H9 (cell line): ENCODE measurements around the gene HIPK2. TPM values are rescaled to one million over a fixed set of nuclear protein-coding genes. Genes with fewer than 3 reads are reported as not detected.

Experiments
- DNase-seq: peaks from one replicate; pipeline ENCODE4 v3.0.0-alpha.2; 2017
- H2AFZ ChIP-seq: one replicate; pipeline ENCODE4 v1.6.1; 2013; ENCODE audit warnings: mild to moderate bottlenecking, low read length, control low read depth, moderate library complexity
- H2AK5ac ChIP-seq: 2 replicates; pipeline ENCODE4 v1.6.1; 2013; ENCODE audit warnings: low read length, control low read depth, mixed read lengths; ENCODE audit not compliant: insufficient read length
- H2BK120ac ChIP-seq: one replicate; pipeline ENCODE4 v1.6.1; 2013; ENCODE audit warnings: low read depth, mild to moderate bottlenecking, low read length, control low read depth, inconsistent platforms; ENCODE audit not compliant: poor library complexity, severe bottlenecking
- H2BK12ac ChIP-seq: 2 replicates; pipeline ENCODE4 v1.6.1; 2013; ENCODE audit warnings: low read length, control low read depth, mixed read lengths, low read depth; ENCODE audit not compliant: insufficient read length
- H2BK15ac ChIP-seq: 2 replicates; pipeline ENCODE4 v1.6.1; 2013; ENCODE audit warnings: low read depth, low read length, control low read depth
- H2BK20ac ChIP-seq: one replicate; pipeline ENCODE4 v1.6.1; 2013; ENCODE audit warnings: low read depth, mild to moderate bottlenecking, low read length, control low read depth, inconsistent platforms; ENCODE audit not compliant: poor library complexity, severe bottlenecking
- H2BK5ac ChIP-seq: 2 replicates; pipeline ENCODE4 v1.6.1; 2013; ENCODE audit warnings: low read length, control low read depth, mixed read lengths; ENCODE audit not compliant: insufficient read length
- H3K14ac ChIP-seq: 2 replicates; pipeline ENCODE4 v1.6.1; 2013; ENCODE audit warnings: low read length, control low read depth; ENCODE audit not compliant: insufficient read depth
- H3K18ac ChIP-seq: 2 replicates; pipeline ENCODE4 v1.6.1; 2013; ENCODE audit warnings: low read depth, mild to moderate bottlenecking, mixed read lengths, low read length, control low read depth; ENCODE audit not compliant: insufficient read length
- H3K23ac ChIP-seq: 2 replicates; pipeline ENCODE4 v1.6.1; 2013; ENCODE audit warnings: low read length, control low read depth, mixed read lengths, low read depth; ENCODE audit not compliant: insufficient read length
- H3K23me2 ChIP-seq: 2 replicates; pipeline ENCODE4 v1.6.1; 2013; ENCODE audit warnings: low read depth, mild to moderate bottlenecking, mixed read lengths, low read length, control low read depth; ENCODE audit not compliant: insufficient read length, poor library complexity, severe bottlenecking
- H3K27ac ChIP-seq: 2 replicates; pipeline ENCODE4 v1.5.1; 2013; ENCODE audit warnings: low read length, control low read depth, mixed read lengths, low read depth; ENCODE audit not compliant: insufficient read length
- H3K27me3 ChIP-seq: 2 replicates; pipeline ENCODE4 v1.6.1; 2013; ENCODE audit warnings: low read length, control low read depth, inconsistent platforms; ENCODE audit not compliant: insufficient read depth
- H3K4ac ChIP-seq: 2 replicates; pipeline ENCODE4 v1.6.1; 2013; ENCODE audit warnings: low read depth, mild to moderate bottlenecking, control low read depth, inconsistent platforms, low read length, moderate library complexity
- H3K4me1 ChIP-seq: 2 replicates; pipeline ENCODE4 v1.6.1; 2013; ENCODE audit warnings: low read length, control low read depth, inconsistent platforms; ENCODE audit not compliant: insufficient read depth
- H3K4me2 ChIP-seq: 2 replicates; pipeline ENCODE4 v1.6.1; 2013; ENCODE audit warnings: low read length, control low read depth, mixed read lengths; ENCODE audit not compliant: insufficient read length, insufficient read depth
- H3K56ac ChIP-seq: 2 replicates; pipeline ENCODE4 v1.6.1; 2013; ENCODE audit warnings: low read depth, mild to moderate bottlenecking, mixed read lengths, low read length, control low read depth; ENCODE audit not compliant: insufficient read length
- H3K79me1 ChIP-seq: 2 replicates; pipeline ENCODE4 v1.6.1; 2013; ENCODE audit warnings: low read depth, mild to moderate bottlenecking, moderate library complexity, low read length, control low read depth, inconsistent platforms; ENCODE audit not compliant: insufficient read depth, poor library complexity, severe bottlenecking
- H3K79me2 ChIP-seq: 2 replicates; pipeline ENCODE4 v1.6.1; 2013; ENCODE audit warnings: low read length, control low read depth, inconsistent platforms; ENCODE audit not compliant: insufficient read depth
- H3K9ac ChIP-seq: 2 replicates; pipeline ENCODE4 v1.6.1; 2013; ENCODE audit warnings: low read length, control low read depth, mixed read lengths; ENCODE audit not compliant: insufficient read length; ENCODE audit errors: extremely low read depth
- H3K9me3 ChIP-seq: one replicate; pipeline ENCODE4 v1.6.1; 2013; ENCODE audit warnings: low read depth, low read length, inconsistent platforms; ENCODE audit not compliant: control insufficient read depth
- H3T11ph ChIP-seq: one replicate; pipeline ENCODE4 v1.6.1; 2013; ENCODE audit warnings: mild to moderate bottlenecking, low read length, control low read depth, inconsistent platforms
- H4K20me1 ChIP-seq: one replicate; pipeline ENCODE4 v1.6.1; 2013; ENCODE audit not compliant: control insufficient read depth, insufficient read length, insufficient read depth
- H4K5ac ChIP-seq: 2 replicates; pipeline ENCODE4 v1.6.1; 2013; ENCODE audit warnings: low read depth, mild to moderate bottlenecking, mixed read lengths, low read length, control low read depth; ENCODE audit not compliant: insufficient read length
- H4K8ac ChIP-seq: replicated peaks from 2 replicates; pipeline ENCODE4 v1.6.1; 2013; ENCODE audit warnings: low read length, control low read depth, mixed read lengths, low read depth; ENCODE audit not compliant: insufficient read length
- H4K91ac ChIP-seq: 2 replicates; pipeline ENCODE4 v1.6.1; 2013; ENCODE audit warnings: low read depth, mild to moderate bottlenecking, moderate library complexity, mixed read lengths, low read length, control low read depth; ENCODE audit not compliant: insufficient read length
- H3K27ac Mint-ChIP-seq, 3 experiments: 2 replicates in 2 of 3; 3 replicates in 1 of 3; pipeline ENCODE4 v1.8.0; 2020 to 2021; ENCODE audit warnings: mixed read lengths in 3 of 3, mild to moderate bottlenecking in 1 of 3, moderate library complexity in 1 of 3
- H3K27me3 Mint-ChIP-seq: 2 replicates; pipeline ENCODE4 v1.8.0; 2021; ENCODE audit warnings: low read depth, mild to moderate bottlenecking, moderate library complexity, mixed read lengths
- H3K36me3 Mint-ChIP-seq, 3 experiments: 2 replicates in 2 of 3; 3 replicates in 1 of 3; pipeline ENCODE4 v1.8.0; 2020 to 2021; ENCODE audit warnings: low read depth in 3 of 3, mixed read lengths in 3 of 3; ENCODE audit not compliant: insufficient read depth in 1 of 3
- H3K4me1 Mint-ChIP-seq, 2 experiments: 2 replicates each; pipeline ENCODE4 v1.8.0; 2020; ENCODE audit warnings: mixed read lengths in 2 of 2
- H3K4me3 Mint-ChIP-seq, 2 experiments: 2 replicates in 1 of 2; 3 replicates in 1 of 2; pipeline ENCODE4 v1.8.0; 2020 to 2021; ENCODE audit warnings: mild to moderate bottlenecking in 2 of 2, mixed read lengths in 2 of 2, moderate library complexity in 1 of 2
- H3K9me3 Mint-ChIP-seq, 2 experiments: 2 replicates in 1 of 2; 3 replicates in 1 of 2; pipeline ENCODE4 v1.8.0; 2020; ENCODE audit warnings: mild to moderate bottlenecking in 2 of 2, mixed read lengths in 2 of 2, moderate library complexity in 1 of 2
- WGBS: extraction: QIAGEN DNeasy Blood & Tissue Kit; methylation state at CpG from one replicate; pipeline ENCODE4 v1.1.7; 2013; ENCODE audit warnings: missing lambda C conversion rate, low lambda C conversion rate, mixed read lengths; ENCODE audit not compliant: insufficient read length; ENCODE audit errors: extremely low coverage; 5-methylcytosine and 5-hydroxymethylcytosine counted together
- total RNA-seq: library from RNA; stranded (reverse); gene quantifications from 2 replicates; pipeline ENCODE4 v1.2.1, GENCODE V29; 2021
- TF ChIP-seq, protein P1 (sequence below): fragments of 200-600 bp; sonication (generic); conservative IDR thresholded peaks from 3 replicates; pipeline ENCODE4 v1.8.0; 2021; ENCODE audit warnings: antibody characterized with exemption, mild to moderate bottlenecking

Gene HIPK2
- total RNA-seq, 1 experiment from 2014 or later, result 21.9 TPM

DNA sequence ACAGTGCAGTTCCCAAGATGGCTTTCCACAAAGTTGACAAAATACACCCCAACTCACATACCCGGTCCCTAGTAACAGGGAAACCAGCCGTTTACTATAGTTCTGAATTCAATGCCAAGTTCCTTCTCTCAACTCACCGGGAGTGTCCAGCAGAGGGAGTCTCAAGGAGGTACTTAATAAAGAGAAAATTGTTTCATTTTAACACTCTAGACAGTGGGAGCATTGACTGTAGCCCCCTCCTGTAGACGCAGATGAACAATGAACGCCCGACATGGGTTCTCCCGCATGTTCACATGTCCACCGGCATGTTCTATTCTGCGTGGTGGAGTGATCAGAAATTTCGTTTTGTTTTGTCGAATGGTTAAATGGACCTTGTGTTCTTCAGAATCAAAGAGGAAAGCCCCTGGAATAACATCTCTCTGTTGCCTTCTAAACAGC, 1.9 kb downstream of the HIPK2 start:
- H3K4ac ChIP-seq, result no peak overlapping the region
- H3K23me2 ChIP-seq, result peaks cover 8% of the 10 kb centered on the region
- H3K23ac ChIP-seq, result no peak overlapping the region
- no peak overlapping the region for H3K27ac ChIP-seq
- H3K27me3 ChIP-seq, result peaks cover 17% of the 10 kb centered on the region; the same call in 1 of the 2 replicates
- no peak overlapping the region for H3T11ph ChIP-seq
- Mint-ChIP-seq H3K27ac (no peak overlapping the region), H3K4me1 (peaks cover 27% of the 10 kb centered on the region in 2 experiments), H3K4me3 (peak overlapping the region; percentile 62 to 91), H3K9me3 (no peaks in the 10 kb centered on the region; a peak in 2 of 5 replicates), H3K27me3 (peaks cover 48% of the 10 kb centered on the region), H3K36me3 (no peaks in the 10 kb centered on the region; a peak in 1 of 7 replicates)
- H2BK5ac ChIP-seq, result no peak overlapping the region
- H3K9me3 ChIP-seq, result no peaks in the 10 kb centered on the region
- H2BK20ac ChIP-seq, result no peak overlapping the region
- H3K18ac ChIP-seq, result no peak overlapping the region
- H3K9ac ChIP-seq, result no peak overlapping the region
- no CpG with 5 or more reads among the region's 11 CpGs for WGBS
- H4K20me1 ChIP-seq, result no peaks in the 10 kb centered on the region
- H3K4me2 ChIP-seq, result no peak overlapping the region
- H3K79me1 ChIP-seq, result no peaks in the 10 kb centered on the region
- H2BK12ac ChIP-seq, result no peak overlapping the region
- no peak overlapping the region for H4K5ac ChIP-seq
- H4K8ac ChIP-seq, result no peak overlapping the region
- no peaks in the 10 kb centered on the region for H3K4me1 ChIP-seq
- no peak overlapping the region for H2AFZ ChIP-seq
- H3K56ac ChIP-seq, result no peak overlapping the region
- H2BK120ac ChIP-seq, result no peak overlapping the region
- TF ChIP-seq, protein P1, sequence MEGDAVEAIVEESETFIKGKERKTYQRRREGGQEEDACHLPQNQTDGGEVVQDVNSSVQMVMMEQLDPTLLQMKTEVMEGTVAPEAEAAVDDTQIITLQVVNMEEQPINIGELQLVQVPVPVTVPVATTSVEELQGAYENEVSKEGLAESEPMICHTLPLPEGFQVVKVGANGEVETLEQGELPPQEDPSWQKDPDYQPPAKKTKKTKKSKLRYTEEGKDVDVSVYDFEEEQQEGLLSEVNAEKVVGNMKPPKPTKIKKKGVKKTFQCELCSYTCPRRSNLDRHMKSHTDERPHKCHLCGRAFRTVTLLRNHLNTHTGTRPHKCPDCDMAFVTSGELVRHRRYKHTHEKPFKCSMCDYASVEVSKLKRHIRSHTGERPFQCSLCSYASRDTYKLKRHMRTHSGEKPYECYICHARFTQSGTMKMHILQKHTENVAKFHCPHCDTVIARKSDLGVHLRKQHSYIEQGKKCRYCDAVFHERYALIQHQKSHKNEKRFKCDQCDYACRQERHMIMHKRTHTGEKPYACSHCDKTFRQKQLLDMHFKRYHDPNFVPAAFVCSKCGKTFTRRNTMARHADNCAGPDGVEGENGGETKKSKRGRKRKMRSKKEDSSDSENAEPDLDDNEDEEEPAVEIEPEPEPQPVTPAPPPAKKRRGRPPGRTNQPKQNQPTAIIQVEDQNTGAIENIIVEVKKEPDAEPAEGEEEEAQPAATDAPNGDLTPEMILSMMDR, result peak; percentile 73
- H2BK15ac ChIP-seq, result no peak overlapping the region
- no peak overlapping the region for H3K14ac ChIP-seq
- H3K79me2 ChIP-seq, result no peaks in the 10 kb centered on the region
- H2AK5ac ChIP-seq, result no peak overlapping the region
- no peak overlapping the region for H4K91ac ChIP-seq
- no peak for DNase-seq
